ENCODE data around the gene SPATA33.

GRCh38 chr16:89637379-89637778, 20.3 kb upstream of the SPATA33 start:
- TF ChIP-seq POLR2A (IDR thresholded peaks at IDR 0.05) (no peak), CTCF (IDR thresholded peaks at IDR 0.05) (no peak)

All from uterus (tissue), 2 donors.